K562 (cell line): ENCODE data around the gene CLCA2. TPM values are rescaled to one million over a fixed set of nuclear protein-coding genes. Genes with fewer than 3 reads are reported as not detected.

ENCODE experiments used
- ATAC-seq: fragments of 200-7000 bp; cut with Tn5 transposase; 3 replicates; pipeline ENCODE4 v1.9.1; 2020; ENCODE audit warnings: moderate library complexity
- BruUV-seq: library from RNA; stranded (reverse); fragments of 400-500 nt; replicated peaks from 2 replicates; lab custom pipeline; 2021; lab: Mats Ljungman, UMichigan
- CTCF ChIA-PET: fragments of 300-600 bp; formaldehyde crosslinking; extraction: SDS; loops from one replicate; lab custom pipeline; 2021; ENCODE audit warnings: low intra/inter-chr PET ratio; lab: Yijun Ruan, JAX
- POLR2A ChIA-PET: fragments of 300-600, 350-650 bp; sonication (Branson Sonifier 250); formaldehyde crosslinking; extraction: SDS; loops from one replicate; lab custom pipeline; 2021; ENCODE audit warnings: antibody characterized with exemption, inconsistent platforms; lab: Yijun Ruan, JAX
- DNase-seq, 4 experiments: peaks; one replicate each; pipeline versions ENCODE4 v3.0.0 to v3.0.0-alpha.2; 2011 to 2018; ENCODE audit warnings: low spot score in 3 of 4, mixed read lengths in 3 of 4; ENCODE audit errors: extremely low read depth in 1 of 4
- FAIRE-seq: peaks from 2 replicates; lab custom pipeline; 2011; peaks lifted over from hg19 to GRCh38; lab: Jason Lieb, UNC
- H2AFZ ChIP-seq: 2 replicates; pipeline ENCODE4 v1.6.0; 2011; ENCODE audit warnings: low read depth, low read length, control low read depth, inconsistent platforms
- H3K27ac ChIP-seq: fragments of 200-600 bp; 3 replicates; pipeline ENCODE4 v1.8.0; 2011; ENCODE audit warnings: low read depth, mild to moderate bottlenecking, control low read depth, inconsistent platforms, low read length, moderate library complexity, mixed read lengths; ENCODE audit errors: extremely low read depth
- H3K27me3 ChIP-seq, 2 experiments: fragments of 300-600 bp in 1 of 2; 2 replicates in 1 of 2; 3 replicates in 1 of 2; pipeline versions ENCODE4 v1.6.0 to v1.8.0; 2011; ENCODE audit warnings: inconsistent platforms in 2 of 2, low read length in 2 of 2, mild to moderate bottlenecking in 1 of 2, mixed read lengths in 1 of 2, moderate library complexity in 1 of 2; ENCODE audit not compliant: control insufficient read depth in 2 of 2, insufficient read depth in 2 of 2
- H3K36me3 ChIP-seq: fragments of 300-600 bp; 3 replicates; pipeline ENCODE4 v1.8.0; 2011; ENCODE audit warnings: mild to moderate bottlenecking, low read length, inconsistent platforms; ENCODE audit not compliant: control insufficient read depth, insufficient read depth
- H3K4me1 ChIP-seq, 2 experiments: fragments of 200-600 bp in 1 of 2; replicated peaks in 1 of 2; 2 replicates in 1 of 2; 3 replicates in 1 of 2; pipeline versions ENCODE4 v1.5.1 to v1.8.0; 2011; ENCODE audit warnings: inconsistent platforms in 2 of 2, low read length in 2 of 2, mild to moderate bottlenecking in 1 of 2, mixed read lengths in 1 of 2, moderate library complexity in 1 of 2; ENCODE audit not compliant: control insufficient read depth in 2 of 2, insufficient read depth in 2 of 2
- H3K4me2 ChIP-seq: 2 replicates; pipeline ENCODE4 v1.6.1; 2011; ENCODE audit warnings: low read length, control low read depth, inconsistent platforms, mixed read lengths; ENCODE audit not compliant: insufficient read depth
- H3K4me3 ChIP-seq: fragments of 200-600 bp; sonication (generic), shearing (Covaris generic); 2 replicates; pipeline ENCODE4 v1.5.1; 2016; ENCODE audit warnings: control low read depth, inconsistent platforms
- H3K79me2 ChIP-seq: fragments of 200-600 bp; 3 replicates; pipeline ENCODE4 v1.8.0; 2011; ENCODE audit warnings: low read length, inconsistent platforms; ENCODE audit not compliant: control insufficient read depth, insufficient read depth
- H3K9ac ChIP-seq, 2 experiments: 2 replicates each; pipeline versions ENCODE4 v1.6.0 to v1.6.1; 2011; ENCODE audit warnings: low read depth in 2 of 2, low read length in 2 of 2, control low read depth in 1 of 2, inconsistent platforms in 1 of 2, mild to moderate bottlenecking in 1 of 2, mixed read lengths in 1 of 2; ENCODE audit not compliant: insufficient read depth in 1 of 2
- H3K9me1 ChIP-seq: one replicate; pipeline ENCODE4 v1.6.0; 2011; ENCODE audit warnings: inconsistent platforms, mild to moderate bottlenecking, low read length, moderate library complexity; ENCODE audit not compliant: control insufficient read depth, insufficient read depth
- H3K9me3 ChIP-seq: replicated peaks from 2 replicates; pipeline ENCODE4 v1.5.1; 2011; ENCODE audit warnings: low read depth, low read length, inconsistent platforms; ENCODE audit not compliant: control insufficient read depth, insufficient read depth
- H4K20me1 ChIP-seq: replicated peaks from 2 replicates; pipeline ENCODE4 v1.6.1; 2011; ENCODE audit warnings: low read length, inconsistent platforms, mixed read lengths; ENCODE audit not compliant: control insufficient read depth, insufficient read depth
- ADNP ChIP-seq: fragments of 200-800 bp; sonication (Bioruptor generic); IDR thresholded peaks from 2 replicates; pipeline ENCODE4 v1.6.1; 2016; ENCODE audit warnings: missing genetic modification characterization, missing compliant biosample characterization
- BRD9 ChIP-seq: fragments of 450-650 bp; IDR thresholded peaks from 2 replicates; pipeline ENCODE4 v1.6.1; 2018; ENCODE audit warnings: low read depth; ENCODE audit not compliant: partially characterized antibody
- DPF2 ChIP-seq: fragments of 450-650 bp; IDR thresholded peaks from 2 replicates; pipeline ENCODE4 v1.6.1; 2016
- MEF2A ChIP-seq: IDR thresholded peaks from 2 replicates; pipeline ENCODE4 v1.6.1; 2011; ENCODE audit warnings: low read depth, mild to moderate bottlenecking, low read length, moderate library complexity; ENCODE audit not compliant: control insufficient read depth
- NCOA6 ChIP-seq: fragments of 450-650 bp; IDR thresholded peaks from 2 replicates; pipeline ENCODE4 v1.6.1; 2017; ENCODE audit warnings: mild to moderate bottlenecking
- PRPF4 ChIP-seq: fragments of 200-400 bp; formaldehyde crosslinking; IDR thresholded peaks from one replicate; pipeline ENCODE4 v1.6.1; 2017; ENCODE audit warnings: low read length, low read depth, mild to moderate bottlenecking; ENCODE audit not compliant: insufficient read depth, poor library complexity, severe bottlenecking
- SMARCA4 ChIP-seq: fragments of 450-650 bp; IDR thresholded peaks from 2 replicates; pipeline ENCODE4 v1.6.1; 2016
- SPI1 ChIP-seq: IDR thresholded peaks from 2 replicates; pipeline ENCODE4 v1.6.1; 2011; ENCODE audit warnings: low read depth, low read length, control low read depth, borderline replicate concordance
- TCF3 ChIP-seq: sonication (generic); formaldehyde crosslinking; IDR thresholded peaks from 2 replicates; pipeline ENCODE4 v1.4.0; 2020; ENCODE audit warnings: mild to moderate bottlenecking, missing genetic modification reagents
- ZNF780A ChIP-seq: fragments of 250-450 bp; sonication (Bioruptor Pico); IDR thresholded peaks from 2 replicates; pipeline ENCODE4 v1.5.0; 2021; ENCODE audit warnings: mild to moderate bottlenecking
- WGBS: fragments of 100-300 bp; shearing (Covaris generic); methylation state at CpG from one replicate; pipeline ENCODE4 v1.1.6; 2016; ENCODE audit warnings: low coverage, mixed read lengths; ENCODE audit not compliant: insufficient coverage; ENCODE audit errors: missing lambda C conversion rate; 5-methylcytosine and 5-hydroxymethylcytosine counted together
- in situ Hi-C: fragments of 300-500 bp; cut with MboI; formaldehyde crosslinking; loops from 4 replicates; pipeline ENCODE4 v1.15.0; 2018; ENCODE audit warnings: inconsistent platforms, mixed read lengths
- intact Hi-C: fragments of 100-400 bp; cut with micrococcal nuclease; formaldehyde crosslinking; loops from 2 replicates; pipeline ENCODE4 v1.14.2; 2022
- polyA plus RNA-seq, 8 experiments: library from polyadenylated mRNA; depleted of rRNA in 4 of 8; stranded (reverse) in 5 of 8; unstranded in 3 of 8; fragments of >200 nt; fragmentation: Nextera tagmentation in 2 of 8; fragmentation: Illumina TruSeq in 1 of 8; extraction: Ambion mirVana in 2 of 8; extraction: Trizol in 1 of 8; gene quantifications; 2 replicates each; pipeline versions ENCODE4 v1.2.1 to v1.2.3, GENCODE V29; 2011 to 2014; ENCODE audit warnings: inconsistent platforms in 1 of 8, missing spikeins in 1 of 8
- total RNA-seq, 7 experiments: library from RNA; depleted of rRNA in 6 of 7; stranded (reverse); fragments of >200 nt in 6 of 7; fragmentation: Illumina TruSeq in 2 of 7; extraction: Trizol in 2 of 7; gene quantifications; 2 replicates each; pipeline versions ENCODE4 v1.2.1 to v1.2.3, GENCODE V29; 2011 to 2021; ENCODE audit warnings: low replicate concordance in 1 of 7
- TF ChIP-seq, protein P1 (sequence below): fragments of 250-450 bp; sonication (Bioruptor Pico); IDR thresholded peaks from 2 replicates; pipeline ENCODE4 v1.4.0; 2020; ENCODE audit warnings: borderline replicate concordance

The CLCA2 gene
- total and polyA plus RNA-seq, 9 of the 15 experiments (the other 6 are each of a cell fraction or from before 2014, with no cell fraction given): 0.03 TPM; not detected in 8

DNA sequence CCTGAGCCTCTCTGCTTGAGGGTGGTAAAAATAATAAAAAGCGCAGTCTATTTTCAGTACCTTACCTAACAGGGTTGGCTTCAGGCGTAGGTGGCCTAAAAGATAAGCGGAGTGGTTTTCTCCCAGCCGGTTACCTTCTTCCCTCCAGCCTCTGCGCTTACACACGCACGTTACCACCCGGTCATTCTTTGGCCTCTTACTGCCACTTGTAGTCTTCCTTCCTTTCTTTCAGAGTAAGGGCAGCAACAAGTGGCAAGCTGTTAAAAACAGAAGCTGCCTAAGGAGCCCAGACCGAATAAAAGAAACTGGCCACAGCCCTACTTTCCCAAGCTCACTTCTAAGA, 80.1 kb downstream of the CLCA2 start:
- Histone ChIP-seq H3K9me3 (no peaks in the 10 kb centered on the region; the same call in 1 of the 2 replicates), H3K36me3 (no peaks in the 10 kb centered on the region), H2AFZ (peak overlapping the region; percentile 33; the same call in 1 of the 2 replicates), H3K79me2 (no peaks in the 10 kb centered on the region), H3K27me3 (peaks cover 14 to 21% of the 10 kb centered on the region in 2 experiments; a peak in 3 of 5 replicates), H3K9ac (no peak overlapping the region; a peak in 1 of 4 replicates), H3K4me1 (no peaks in the 10 kb centered on the region; a peak in 1 of 5 replicates), H3K9me1 (no peaks in the 10 kb centered on the region), H3K27ac (no peak overlapping the region), H4K20me1 (no peaks in the 10 kb centered on the region), H3K4me2 (0 out of 2 replicates have a peak overlapping the region, but pooled peaks have one; percentile 33), H3K4me3 (no peak overlapping the region)
- ATAC-seq (peak; percentile 59), FAIRE-seq (no peak), DNase-seq (peak in 2 of 4 experiments; percentile 15 to 48)
- in situ Hi-C loops (loop anchor here (10.0 kb wide), 1 partner anchor 109 kb away; the partner anchor contains the start of gene ODF2L), intact Hi-C loops (loop anchor here (5.0 kb wide), 1 partner anchor 248 kb away; no protein-coding TSS in a partner anchor)
- peak; percentile 16; the same call in 1 of the 2 replicates for TF ChIP-seq TCF3 (CRISPR knock-in tag)
- TF ChIP-seq, protein P1, sequence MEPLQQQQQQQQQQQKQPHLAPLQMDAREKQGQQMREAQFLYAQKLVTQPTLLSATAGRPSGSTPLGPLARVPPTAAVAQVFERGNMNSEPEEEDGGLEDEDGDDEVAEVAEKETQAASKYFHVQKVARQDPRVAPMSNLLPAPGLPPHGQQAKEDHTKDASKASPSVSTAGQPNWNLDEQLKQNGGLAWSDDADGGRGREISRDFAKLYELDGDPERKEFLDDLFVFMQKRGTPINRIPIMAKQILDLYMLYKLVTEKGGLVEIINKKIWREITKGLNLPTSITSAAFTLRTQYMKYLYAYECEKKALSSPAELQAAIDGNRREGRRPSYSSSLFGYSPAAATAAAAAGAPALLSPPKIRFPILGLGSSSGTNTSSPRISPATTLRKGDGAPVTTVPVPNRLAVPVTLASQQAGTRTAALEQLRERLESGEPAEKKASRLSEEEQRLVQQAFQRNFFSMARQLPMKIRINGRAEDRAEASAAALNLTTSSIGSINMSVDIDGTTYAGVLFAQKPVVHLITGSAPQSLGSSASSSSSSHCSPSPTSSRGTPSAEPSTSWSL (CRISPR knock-in tag): no peak
- TF ChIP-seq DPF2: no peak
- TF ChIP-seq ADNP (tag): no peak
- peak; percentile 74; the same call in 1 of the 2 replicates for TF ChIP-seq MEF2A
- TF ChIP-seq PRPF4: no peak
- TF ChIP-seq ZNF780A (CRISPR knock-in tag): no peak
- TF ChIP-seq SPI1: no peak
- TF ChIP-seq SMARCA4: no peak
- no peak for TF ChIP-seq NCOA6
- TF ChIP-seq BRD9: no peak
- 3% methylated on average over 7 of the region's 9 CpGs for WGBS
- no TSS peak for BruUV-seq
- CTCF ChIA-PET: interaction anchor here (0.7 kb wide), 1 partner anchor 32 kb away, joined by 3 read pairs; no protein-coding TSS in a partner anchor
- POLR2A ChIA-PET: interaction anchor here (1.5 kb wide), 1 partner anchor 200 kb away, joined by 5 read pairs; the partner anchor contains the start of gene SH3GLB1
